ENCODE data around the gene LSAMP.

DNA sequence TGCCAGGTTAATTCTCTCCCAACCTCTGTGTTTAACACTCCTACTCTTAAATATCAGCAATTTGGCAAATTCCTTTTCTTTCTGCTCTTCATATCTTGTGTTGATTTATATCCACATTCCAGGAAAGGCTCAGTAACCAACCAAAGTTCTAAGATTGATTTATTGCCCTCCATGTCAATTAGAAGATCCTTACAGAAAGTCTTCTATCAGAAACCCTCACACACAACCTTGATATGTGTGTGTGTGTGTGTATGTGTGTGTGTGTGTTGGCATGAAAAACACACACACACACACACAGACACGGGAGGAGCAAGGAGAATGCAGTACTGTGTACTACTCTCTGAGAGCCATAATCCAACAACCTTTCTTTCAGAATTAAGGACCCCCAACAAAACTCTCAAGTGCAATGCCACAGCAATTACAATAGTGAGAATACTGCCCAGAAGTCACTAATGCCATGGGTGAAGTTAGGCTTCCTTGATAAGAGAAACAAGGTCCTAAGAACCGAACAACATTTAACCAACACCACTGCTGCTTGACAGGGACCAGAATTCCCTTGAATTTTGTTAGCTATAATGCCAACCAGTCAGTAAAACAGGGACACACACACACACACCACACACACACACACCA, 1.1 kb downstream of the LSAMP start:
- TF ChIP-seq, protein P1, sequence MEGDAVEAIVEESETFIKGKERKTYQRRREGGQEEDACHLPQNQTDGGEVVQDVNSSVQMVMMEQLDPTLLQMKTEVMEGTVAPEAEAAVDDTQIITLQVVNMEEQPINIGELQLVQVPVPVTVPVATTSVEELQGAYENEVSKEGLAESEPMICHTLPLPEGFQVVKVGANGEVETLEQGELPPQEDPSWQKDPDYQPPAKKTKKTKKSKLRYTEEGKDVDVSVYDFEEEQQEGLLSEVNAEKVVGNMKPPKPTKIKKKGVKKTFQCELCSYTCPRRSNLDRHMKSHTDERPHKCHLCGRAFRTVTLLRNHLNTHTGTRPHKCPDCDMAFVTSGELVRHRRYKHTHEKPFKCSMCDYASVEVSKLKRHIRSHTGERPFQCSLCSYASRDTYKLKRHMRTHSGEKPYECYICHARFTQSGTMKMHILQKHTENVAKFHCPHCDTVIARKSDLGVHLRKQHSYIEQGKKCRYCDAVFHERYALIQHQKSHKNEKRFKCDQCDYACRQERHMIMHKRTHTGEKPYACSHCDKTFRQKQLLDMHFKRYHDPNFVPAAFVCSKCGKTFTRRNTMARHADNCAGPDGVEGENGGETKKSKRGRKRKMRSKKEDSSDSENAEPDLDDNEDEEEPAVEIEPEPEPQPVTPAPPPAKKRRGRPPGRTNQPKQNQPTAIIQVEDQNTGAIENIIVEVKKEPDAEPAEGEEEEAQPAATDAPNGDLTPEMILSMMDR (conservative IDR thresholded peaks at IDR 0.05; ENCODE audit: low read depth, low read length): no peak
- no peak for TF ChIP-seq EZH2phosphoT487 (IDR thresholded peaks at IDR 0.05; ENCODE audit: borderline replicate concordance, low read length)

All from PC-3 (cell line).